NCI-H1694 treated with DMSO at 0.1 percent for 48 hours (cell line): ENCODE data around the gene OSBPL10.
"Not testable (repeated sequence)": the region's sequence is repeated elsewhere in the genome, so short reads cannot be mapped to it uniquely, and the experiment has no call there.

Source experiments
- DNase-seq: peaks from one replicate; lab custom pipeline; 2025; lab: John Stamatoyannopoulos, UW

Gene OSBPL10, protein sequence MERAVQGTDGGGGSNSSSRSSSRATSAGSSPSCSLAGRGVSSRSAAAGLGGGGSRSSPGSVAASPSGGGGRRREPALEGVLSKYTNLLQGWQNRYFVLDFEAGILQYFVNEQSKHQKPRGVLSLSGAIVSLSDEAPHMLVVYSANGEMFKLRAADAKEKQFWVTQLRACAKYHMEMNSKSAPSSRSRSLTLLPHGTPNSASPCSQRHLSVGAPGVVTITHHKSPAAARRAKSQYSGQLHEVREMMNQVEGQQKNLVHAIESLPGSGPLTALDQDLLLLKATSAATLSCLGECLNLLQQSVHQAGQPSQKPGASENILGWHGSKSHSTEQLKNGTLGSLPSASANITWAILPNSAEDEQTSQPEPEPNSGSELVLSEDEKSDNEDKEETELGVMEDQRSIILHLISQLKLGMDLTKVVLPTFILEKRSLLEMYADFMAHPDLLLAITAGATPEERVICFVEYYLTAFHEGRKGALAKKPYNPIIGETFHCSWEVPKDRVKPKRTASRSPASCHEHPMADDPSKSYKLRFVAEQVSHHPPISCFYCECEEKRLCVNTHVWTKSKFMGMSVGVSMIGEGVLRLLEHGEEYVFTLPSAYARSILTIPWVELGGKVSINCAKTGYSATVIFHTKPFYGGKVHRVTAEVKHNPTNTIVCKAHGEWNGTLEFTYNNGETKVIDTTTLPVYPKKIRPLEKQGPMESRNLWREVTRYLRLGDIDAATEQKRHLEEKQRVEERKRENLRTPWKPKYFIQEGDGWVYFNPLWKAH

DNA sequence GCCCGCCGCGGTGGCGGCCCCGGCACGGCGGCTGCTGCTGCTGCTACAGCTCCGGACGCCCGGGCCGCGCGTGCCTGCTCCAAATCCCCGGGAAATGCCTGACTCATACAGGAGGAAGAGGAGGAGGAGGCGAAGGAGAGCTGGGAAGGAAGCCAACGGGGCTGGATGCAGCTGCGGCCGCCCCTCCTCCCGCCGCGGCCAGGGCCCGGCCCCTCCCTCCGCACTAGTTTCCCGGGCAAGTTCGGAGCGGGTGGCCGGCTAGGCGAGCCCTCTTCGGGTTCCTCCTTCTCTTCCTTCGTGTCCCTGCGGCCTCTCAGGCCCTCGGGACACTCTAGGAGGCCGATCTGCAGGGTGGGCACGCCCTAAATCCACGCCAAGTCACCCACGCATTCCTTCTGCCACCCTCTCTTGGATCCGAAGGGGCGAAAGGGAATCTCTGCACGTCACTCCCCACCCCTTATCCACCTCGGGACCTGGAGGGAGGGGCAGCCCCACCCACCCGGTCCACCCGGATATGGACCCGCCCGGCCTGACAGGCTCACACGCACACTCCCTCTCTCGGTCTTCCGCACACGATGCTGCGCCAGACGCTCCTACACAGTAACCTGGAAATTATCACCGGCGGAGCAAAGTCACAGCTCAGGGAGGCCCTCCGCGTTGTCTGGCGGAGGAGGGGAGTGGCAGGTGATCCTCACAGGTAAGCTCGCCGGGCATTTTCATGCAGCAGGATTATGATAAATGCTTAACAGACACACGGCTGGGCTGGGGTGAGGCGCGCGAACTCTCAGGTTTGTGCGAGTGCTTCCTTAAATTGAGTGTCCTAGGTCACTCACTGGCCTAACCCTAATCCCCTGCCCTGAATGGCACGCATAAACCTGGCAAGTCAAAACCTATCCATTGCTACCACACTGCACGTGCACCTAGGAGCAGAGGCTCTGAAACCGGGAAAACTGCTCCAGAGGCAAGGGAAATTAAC is at the start of gene OSBPL10, which contains the start of gene ZNF860:
Gene OSBPL10 (minus strand): TSS at position 57 of the 976 bp plus-strand sequence. CDS start 83 bp downstream, outside the sequence.
Gene ZNF860 (plus strand): TSS at position 545 of the 976 bp plus-strand sequence. CDS start 7,330 bp downstream, outside the sequence.
- no peak for DNase-seq

DNA sequence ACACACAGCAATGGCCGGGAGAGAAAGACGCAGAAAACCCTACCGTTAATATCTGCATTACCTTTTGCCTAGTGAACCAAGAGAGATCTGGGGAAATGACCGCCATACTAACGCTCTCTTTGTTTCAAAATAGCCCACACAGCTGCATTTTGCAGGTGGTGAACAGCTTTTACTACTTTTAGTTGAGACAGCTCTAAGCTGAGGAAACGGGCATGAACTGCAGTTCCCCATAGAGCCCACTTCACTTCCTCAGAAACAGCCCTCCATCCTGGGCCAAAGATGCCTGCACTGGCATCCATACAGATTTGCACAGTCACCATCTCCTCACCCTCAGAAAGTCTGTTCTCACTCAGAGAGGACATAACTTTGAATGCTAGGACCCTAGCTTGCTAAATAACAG is 45.5 kb upstream of the OSBPL10 start:
- no peak for DNase-seq

DNA sequence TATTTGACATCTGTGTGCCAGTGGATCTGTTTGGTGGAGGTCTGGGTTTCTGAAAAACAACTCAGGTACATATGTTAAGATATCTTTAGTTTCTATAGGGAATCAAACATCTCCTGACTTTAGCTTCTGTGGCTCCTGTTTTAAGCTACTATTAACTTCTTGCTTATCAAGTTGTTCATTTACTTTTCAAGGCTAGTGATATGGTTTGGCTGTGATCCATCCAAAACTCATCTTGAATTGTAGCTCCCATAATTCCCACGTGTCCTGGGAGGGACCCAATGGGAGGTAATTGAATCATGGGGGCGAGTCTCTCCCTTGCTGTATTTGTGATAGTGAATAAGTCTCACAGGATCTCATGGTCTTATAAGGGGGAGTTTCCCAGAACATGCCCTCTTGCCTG is 41.9 kb upstream of the OSBPL10 start:
- no peak for DNase-seq

DNA sequence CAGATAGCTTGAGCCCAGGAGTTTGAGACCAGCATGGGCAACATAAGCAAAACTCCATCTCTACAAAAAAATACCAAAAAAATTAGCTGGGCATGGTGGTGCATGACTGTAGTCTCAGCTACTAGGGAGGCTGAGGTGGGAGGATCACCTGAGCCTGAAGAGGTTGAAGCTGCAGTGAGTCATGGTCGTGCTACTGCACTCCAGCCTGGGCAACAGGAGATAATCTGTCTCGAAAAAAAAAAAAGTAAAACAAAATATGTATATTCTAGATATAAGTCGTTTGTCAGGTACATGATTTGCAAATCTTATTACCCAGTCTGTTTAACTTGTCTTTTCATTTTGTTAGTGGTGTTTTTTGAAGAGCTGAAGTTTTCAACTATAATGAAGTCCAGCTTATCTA is 40.7 kb upstream of the OSBPL10 start:
- DNase-seq, result no peak

DNA sequence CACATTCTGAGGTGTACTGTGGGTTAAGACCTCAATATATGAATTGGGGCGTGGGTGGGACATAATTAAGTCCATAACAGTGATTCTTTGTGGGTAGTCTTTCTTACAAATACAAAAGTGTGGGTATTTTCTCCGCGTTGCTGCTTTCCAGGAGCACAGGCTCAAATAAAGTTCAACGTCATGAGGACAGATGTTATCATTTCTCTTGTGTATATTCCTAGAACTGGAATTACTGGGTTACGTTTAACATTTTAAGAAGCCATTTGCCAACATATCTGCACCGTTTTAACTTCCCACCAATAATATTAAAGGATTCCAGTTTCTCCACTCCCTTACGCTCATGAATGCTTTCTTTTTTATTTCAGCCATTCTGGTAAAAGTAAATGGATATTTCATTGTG is 40.1 kb upstream of the OSBPL10 start:
- DNase-seq, result no peak

DNA sequence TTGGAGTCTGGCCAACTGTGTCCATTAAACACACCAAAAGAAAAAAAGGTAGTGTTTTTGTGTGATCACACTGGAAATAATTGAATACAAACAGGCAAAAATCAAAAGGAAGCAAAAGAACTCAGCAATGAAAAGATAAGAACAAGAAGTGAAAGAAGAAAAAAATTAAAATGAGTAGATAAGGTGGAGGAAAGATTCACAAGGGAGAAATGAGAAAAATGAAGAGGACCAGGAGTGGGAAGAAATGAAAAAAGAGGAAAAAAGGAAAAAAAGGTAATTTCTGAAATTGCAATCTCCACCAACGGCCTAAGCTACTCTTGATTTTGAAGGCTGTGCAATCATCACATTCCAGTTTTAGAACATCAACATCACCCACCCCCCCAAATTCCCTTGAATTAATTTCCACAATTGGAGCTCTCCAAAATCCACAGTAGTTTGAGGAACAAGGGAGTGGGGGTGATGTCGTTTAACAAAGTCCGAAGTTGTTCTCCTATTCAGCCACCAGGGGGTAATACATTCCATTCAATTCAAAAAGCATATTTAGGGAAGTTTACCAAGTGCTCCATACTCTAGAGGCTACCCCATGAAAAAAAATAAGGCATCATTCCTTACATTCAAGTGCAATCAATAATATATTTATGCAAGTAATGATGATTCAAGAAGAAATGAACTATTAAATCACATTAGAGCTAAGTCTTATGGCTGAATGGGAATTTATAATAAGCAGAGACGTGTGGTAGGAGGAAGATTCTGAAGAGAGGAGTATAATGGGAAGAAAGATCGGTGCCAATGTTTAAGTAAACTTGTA is 37.9 kb upstream of the OSBPL10 start:
- DNase-seq, result peak; percentile 22

DNA sequence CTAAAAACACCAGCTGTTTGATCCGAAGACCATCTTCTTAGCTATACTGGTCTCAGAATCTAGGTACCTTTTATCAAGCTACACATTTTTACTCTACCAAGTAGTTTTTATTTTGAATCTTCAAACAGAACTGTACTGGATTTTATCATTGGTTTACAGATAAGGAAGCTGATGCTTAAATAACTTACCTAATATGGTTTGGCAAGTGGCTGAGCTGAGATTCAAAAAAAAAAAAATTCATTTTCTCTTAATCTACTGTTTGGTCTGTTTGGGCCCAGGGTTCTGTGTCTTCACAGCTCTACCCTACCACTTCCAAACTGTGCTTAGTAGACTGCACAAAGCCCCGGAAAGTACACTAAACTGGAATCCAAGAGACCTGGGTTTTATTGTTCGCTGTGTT is 36.2 kb upstream of the OSBPL10 start:
- DNase-seq, result no peak

DNA sequence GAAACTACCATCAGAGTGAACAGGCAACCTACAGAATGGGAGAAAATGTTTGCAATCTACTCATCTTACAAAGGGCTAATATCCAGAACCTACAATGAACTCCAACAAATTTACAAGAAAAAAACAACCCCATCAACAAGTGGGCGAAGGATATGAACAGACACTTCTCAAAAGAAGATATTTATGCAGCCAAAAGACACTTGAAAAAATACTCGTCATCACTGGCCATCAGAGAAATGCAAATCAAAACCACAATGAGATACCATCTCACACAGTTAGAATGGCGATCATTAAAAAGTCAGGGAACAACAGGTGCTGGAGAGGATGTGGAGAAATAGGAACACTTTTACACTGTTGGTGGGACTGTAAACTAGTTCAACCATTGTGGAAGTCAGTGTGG is 34.6 kb upstream of the OSBPL10 start:
- DNase-seq, result not testable (repeated sequence)

DNA sequence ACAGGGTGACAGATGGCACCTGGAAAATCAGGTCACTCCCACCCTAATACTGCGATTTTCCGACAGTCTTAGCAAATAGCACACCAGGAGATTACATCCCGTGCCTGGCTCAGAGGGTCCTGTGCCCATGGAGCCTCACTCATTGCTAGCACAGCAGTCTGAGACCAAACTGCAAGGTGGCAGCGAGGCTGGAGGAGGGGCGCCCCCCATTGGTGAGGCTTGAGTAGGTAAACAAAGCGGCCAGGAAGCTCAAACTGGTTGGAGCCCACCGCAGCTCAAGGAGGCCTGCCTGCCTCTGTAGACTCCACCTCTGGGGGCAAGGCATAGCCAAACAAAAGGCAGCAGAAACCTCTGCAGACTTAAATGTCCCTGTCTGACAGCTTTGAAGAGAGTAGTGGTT is 29.6 kb upstream of the OSBPL10 start:
- not testable (repeated sequence) for DNase-seq

DNA sequence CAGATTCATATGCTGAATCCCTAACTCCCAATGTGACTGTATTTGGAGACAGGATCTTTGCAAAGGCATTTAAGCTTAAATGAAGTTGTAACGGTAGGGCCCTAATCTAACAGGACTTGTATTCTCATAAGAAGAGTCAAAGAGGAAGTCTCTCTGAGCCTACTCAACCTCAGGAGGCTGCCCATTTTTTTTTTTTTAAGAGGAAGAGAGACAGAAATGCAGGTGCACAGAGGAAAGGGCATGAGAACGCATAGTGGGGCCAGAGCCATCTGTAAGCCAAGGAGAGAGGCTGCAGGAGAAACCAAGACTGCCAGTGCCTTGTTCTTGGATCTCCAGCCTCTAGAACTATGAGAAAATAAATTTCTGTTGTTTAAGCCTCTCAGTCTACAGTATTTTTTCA is 28.9 kb upstream of the OSBPL10 start:
- DNase-seq, result no peak

DNA sequence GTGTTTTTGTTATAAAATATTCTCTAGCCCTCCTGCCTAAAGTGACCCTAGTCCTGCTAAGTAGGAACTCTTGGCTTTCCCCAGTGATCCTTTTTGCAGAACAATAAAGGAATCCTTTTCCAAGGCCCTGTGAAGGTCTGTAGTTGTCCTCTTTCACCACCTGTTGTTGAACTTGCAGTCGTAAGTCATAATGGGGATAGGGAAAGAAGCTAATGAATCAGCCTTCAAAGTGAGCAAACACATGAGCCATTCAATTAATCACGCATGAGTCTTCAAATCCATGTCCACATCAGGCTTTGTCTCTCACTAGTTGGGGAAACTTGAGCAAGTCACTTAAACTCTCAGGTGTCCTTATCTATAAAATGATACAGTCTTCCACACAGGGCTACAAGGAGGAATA is 28.0 kb upstream of the OSBPL10 start:
- no peak for DNase-seq

DNA sequence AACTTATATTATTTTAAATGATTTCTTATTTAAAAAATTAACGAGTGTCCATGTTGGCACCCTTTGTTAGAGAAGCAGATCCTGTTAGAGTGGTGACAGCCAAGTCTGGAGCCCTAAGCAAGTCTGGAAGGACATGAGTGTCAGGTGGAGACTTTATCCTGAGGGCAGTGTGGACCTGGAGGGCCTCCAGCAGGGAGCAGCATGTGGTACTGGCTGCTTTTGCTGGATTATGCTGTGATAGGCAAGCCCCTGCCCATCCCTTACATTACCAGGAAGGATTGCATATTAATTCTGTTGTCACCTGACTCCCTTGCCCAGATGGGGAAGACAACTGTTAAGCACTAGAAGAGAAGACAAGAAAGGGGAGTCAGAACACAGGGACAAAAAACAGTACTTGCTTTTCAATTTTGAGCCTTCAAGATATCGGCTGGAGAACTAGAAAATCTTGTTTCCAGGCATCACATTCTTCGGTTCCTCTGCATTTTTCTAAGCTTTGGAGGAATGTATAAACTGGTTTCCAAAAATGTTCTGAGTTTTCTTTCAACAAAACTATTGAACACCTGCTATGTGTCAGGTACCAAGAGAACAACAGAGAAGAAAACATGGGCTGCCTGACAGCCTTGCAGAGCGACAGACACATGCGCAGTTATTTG is 23.2 kb upstream of the OSBPL10 start:
- no peak for DNase-seq

DNA sequence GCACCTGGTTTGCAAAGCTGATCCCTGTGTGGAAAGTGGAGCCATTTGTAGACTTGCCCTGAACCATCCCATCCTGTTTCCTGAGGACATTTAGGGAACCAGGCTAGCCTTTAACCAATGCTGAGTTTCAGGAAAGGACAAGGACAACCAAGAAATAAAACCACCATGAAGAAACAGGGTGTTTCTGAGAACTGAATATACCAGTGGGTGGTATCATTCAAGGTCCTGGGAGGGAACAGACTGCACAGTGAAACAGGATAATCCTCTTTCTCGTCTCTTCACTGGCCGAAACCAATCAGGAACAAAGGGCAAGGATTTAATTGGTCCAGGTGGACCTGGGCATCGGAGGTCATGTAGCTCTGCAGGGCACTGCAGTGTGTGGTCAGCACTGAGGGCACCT is 22.3 kb upstream of the OSBPL10 start:
- no peak for DNase-seq

DNA sequence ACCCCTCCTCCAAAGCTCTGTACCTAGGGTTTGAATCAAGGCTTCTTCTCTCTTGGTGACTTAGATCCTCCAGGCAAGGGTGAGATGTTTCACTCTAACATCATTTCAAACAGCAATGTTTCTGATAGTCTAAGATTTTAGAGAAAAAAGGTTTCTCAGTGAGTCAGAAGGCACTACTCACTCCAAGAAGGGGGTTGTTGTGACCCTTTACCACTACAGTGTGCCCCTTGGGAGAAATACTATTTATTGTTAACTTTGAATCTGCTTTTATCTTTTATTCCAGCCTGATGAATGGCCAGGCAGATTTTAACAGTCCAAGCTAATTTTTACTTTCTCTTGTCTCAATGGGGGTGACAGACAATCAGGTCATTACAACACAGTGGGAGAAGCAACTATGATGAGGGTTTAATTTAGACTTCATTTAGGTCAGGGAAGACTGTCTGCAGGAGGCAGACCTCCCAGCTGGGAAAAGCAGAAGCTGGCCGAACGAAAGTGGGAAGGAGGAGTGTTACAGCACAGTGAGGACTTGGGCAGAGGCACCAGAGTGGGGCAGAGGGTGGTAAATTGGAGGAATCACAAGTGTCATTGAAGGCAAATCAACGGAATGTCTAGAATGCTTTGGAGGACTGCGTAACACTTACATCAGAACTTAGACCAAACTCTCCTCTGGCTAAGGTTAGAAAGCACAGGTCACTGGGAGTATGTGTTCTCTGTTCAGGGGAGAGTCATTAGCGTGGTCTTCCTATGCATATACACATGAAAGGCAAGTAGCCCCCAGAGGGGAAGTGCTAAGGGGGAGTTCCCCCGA is 21.7 kb upstream of the OSBPL10 start:
- no peak for DNase-seq

DNA sequence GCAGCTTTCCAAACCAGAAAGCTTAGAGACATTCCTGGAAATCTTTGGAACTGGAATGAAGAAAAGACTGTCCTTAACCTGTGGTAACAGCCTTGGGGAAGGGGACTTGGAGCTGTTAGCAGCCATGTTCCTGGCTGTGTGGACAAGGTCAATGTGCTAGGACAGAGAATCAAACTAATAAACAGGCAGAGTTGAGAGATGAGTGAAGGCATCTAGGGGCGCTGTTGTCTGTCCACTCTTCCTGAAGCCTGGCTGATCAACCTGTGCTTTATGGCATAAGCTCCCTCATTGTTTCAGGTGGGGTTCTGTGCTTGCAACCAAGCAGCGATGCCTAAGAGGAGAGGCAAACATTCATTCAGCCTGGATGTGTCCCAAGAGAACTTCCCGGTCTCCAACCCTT is 19.8 kb upstream of the OSBPL10 start:
- no peak for DNase-seq

DNA sequence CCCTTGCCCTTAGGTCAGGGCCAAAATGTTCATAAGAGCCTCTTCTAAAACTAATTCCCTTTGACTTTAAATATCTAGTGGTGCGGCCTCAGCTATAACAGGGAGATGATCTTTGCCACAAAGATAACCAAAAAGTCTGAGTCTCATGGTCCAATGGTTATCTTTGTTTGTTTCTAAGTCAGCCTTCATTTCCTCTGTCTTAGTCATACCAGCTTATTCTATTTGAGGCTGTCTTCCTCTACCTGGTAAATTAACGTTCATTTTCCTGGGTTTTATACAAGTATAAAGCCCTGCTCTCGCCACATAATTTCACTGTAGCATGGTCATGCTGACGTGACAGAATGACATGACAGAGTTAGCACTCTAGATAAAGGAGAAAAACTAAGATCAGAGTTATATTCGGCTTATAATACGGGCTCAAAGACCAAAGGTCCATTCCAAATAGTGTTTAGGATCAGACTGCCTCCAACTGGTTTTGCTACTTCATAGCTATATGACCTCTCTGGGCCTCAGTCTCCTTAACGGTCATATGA is 18.9 kb upstream of the OSBPL10 start:
- no peak for DNase-seq

DNA sequence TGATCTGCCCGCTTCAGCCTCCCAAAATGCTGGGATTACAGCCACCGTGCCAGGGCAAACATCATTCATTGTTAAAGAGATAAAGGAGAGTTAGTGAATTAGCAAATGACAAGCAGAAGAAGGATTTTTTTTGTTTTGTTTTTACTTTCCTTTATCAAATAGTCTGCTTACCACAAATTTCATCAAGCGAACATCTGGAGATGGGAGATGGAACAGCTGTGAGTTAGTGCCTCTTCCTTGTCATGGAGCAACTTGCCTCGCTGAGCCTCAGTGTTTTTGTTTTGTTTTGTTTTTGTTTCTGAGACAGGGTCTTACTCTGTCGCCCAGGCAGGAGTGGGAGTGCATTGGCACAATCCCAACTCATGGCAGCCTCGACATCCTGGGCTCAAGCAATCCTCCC is 16.4 kb upstream of the OSBPL10 start:
- no peak for DNase-seq

DNA sequence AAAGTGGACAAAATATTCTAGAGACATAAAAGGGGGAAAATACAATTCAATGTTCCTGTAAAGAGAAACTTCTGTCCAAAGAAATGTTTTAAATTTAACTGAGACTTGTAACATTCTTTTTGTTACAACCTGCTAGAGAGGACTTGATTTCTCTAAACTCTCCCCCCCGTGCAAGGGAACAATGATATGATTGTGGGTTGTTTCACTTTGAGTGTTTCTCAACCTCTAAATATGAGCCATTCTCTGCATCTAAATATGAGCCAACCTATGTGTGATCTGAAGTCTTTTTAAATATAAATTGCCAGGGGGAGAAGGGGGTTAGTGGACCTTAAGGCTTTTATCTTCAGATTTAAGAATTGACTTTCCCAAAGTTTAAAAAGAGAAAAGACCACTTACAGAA is 15.1 kb upstream of the OSBPL10 start:
- no peak for DNase-seq

DNA sequence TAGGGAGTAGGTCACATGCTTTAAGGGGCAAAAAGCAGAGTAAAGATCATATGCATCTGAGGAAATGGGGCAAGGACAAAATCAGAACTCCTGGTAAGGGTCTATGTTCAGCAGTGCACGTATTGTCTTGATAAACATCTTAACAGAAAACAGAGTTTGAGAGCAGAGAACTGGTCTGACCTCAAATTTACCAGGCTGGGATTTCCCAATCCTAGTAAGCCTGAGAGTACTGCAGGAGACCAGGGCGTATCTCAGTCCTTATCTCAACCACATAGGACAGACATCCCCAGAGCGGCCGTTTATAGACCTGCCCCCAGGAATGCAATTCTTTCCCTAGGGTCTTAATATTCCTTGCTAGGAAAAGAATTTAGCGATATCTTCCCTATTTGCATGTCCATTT is 14.0 kb upstream of the OSBPL10 start:
- DNase-seq, result not testable (repeated sequence)

DNA sequence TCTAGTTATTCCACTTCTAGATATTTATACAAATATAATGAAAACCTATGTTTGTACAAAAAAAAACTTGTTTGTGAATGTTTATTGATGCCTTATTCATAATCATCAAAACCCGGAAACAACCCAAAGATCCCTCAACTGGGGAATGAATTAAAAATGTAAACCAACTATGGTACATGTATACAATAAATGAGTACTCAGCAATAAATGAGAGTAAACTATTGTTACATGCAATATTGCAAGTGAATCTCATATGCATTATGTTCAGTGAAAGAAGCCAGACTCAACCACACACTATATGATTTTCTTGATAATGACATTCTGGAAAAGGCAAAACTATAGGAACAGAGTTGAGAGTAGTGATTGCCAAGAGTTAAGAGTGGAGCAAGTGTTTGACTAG is 12.8 kb upstream of the OSBPL10 start:
- no peak for DNase-seq
